Testis (tissue), 2 donors: ENCODE measurements around the gene CDKAL1.

Source experiments
- POLR2A ChIP-seq: fragments of 450-650 bp; IDR thresholded peaks from one replicate; pipeline ENCODE4 v1.6.1; 2017; ENCODE audit warnings: antibody characterized with exemption, mild to moderate bottlenecking, moderate library complexity
- TF ChIP-seq, protein P1 (sequence below), 3 experiments: fragments of 450-650 bp in 2 of 3; fragments of 200-600 bp in 1 of 3; sonication (generic) in 1 of 3; IDR thresholded peaks; one replicate each; pipeline ENCODE4 v1.5.1; 2016 to 2019; ENCODE audit warnings: antibody characterized with exemption in 3 of 3, mild to moderate bottlenecking in 2 of 3, moderate library complexity in 1 of 3

DNA sequence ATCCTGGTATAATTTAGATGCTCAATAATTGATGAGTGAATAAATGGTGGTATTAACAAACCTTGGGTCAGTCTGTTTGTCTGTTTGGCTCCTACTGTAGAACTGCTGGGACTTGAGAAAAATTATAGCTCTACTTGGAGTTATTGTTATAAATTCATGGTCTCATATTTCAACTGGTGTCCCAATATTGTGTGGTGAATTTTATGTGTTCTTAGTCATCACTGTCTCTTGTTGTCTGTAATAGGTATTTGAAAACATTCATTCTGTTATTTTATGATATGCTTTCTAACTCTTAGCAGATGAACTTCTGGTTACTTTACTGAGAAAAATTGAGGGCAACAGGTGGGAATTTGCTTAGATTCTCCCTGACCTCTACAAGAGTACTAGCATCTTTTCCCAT, 221.4 kb downstream of the CDKAL1 start:
- TF ChIP-seq, protein P1, sequence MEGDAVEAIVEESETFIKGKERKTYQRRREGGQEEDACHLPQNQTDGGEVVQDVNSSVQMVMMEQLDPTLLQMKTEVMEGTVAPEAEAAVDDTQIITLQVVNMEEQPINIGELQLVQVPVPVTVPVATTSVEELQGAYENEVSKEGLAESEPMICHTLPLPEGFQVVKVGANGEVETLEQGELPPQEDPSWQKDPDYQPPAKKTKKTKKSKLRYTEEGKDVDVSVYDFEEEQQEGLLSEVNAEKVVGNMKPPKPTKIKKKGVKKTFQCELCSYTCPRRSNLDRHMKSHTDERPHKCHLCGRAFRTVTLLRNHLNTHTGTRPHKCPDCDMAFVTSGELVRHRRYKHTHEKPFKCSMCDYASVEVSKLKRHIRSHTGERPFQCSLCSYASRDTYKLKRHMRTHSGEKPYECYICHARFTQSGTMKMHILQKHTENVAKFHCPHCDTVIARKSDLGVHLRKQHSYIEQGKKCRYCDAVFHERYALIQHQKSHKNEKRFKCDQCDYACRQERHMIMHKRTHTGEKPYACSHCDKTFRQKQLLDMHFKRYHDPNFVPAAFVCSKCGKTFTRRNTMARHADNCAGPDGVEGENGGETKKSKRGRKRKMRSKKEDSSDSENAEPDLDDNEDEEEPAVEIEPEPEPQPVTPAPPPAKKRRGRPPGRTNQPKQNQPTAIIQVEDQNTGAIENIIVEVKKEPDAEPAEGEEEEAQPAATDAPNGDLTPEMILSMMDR (IDR thresholded peaks at IDR 0.05): no peak
- TF ChIP-seq POLR2A: no peak
